ENCODE measurements around the gene GPX2. TPM values are rescaled to one million over a fixed set of nuclear protein-coding genes. Genes with fewer than 3 reads are reported as not detected.

The GPX2 gene
- total and polyA plus RNA-seq, 2 of the 8 experiments (the other 6 are each of a cell fraction or from before 2014, with no cell fraction given), result 0.30 to 0.89 TPM

- Histone ChIP-seq H3K4me2 (ENCODE audit: insufficient read depth in 1 of 2, low read depth in 2 of 2, low read length in 2 of 2) (no peak overlapping the region), H2BK120ac (replicated peaks; ENCODE audit: low read depth, low read length) (no peak overlapping the region), H3K18ac (ENCODE audit: extremely low read depth, low read length) (no peak overlapping the region), H4K8ac (ENCODE audit: extremely low read depth, insufficient read depth, low read length) (no peak overlapping the region), H3K4me1 (replicated peaks in 1 of 4; ENCODE audit: control insufficient read depth in 3 of 4, insufficient read depth in 4 of 4, low read length in 3 of 4) (no peaks in the 10 kb centered on the region), H3K36me3 (ENCODE audit: control insufficient read depth in 2 of 4, insufficient read depth in 4 of 4, low read length in 3 of 4) (no peaks in the 10 kb centered on the region), H4K91ac (replicated peaks; ENCODE audit: insufficient read length, low read length) (no peak overlapping the region), H4K5ac (ENCODE audit: insufficient read length, low read depth, low read length) (no peak overlapping the region), H2AFZ (ENCODE audit: low read length) (no peak overlapping the region), H3K4ac (replicated peaks; ENCODE audit: insufficient read length, low read depth, low read length) (no peak overlapping the region), H2BK12ac (ENCODE audit: low read depth, low read length) (no peak overlapping the region), H3K27ac (ENCODE audit: low read depth, low read length) (no peak overlapping the region), H3K79me1 (ENCODE audit: low read depth, low read length) (no peaks in the 10 kb centered on the region), H3K23ac (ENCODE audit: insufficient read length) (no peak overlapping the region), H2BK5ac (ENCODE audit: low read depth, low read length) (no peak overlapping the region), H3K56ac (replicated peaks; ENCODE audit: insufficient read length, low read depth, low read length) (no peak overlapping the region), H3K9ac (replicated peaks in 1 of 4; ENCODE audit: extremely low read depth in 1 of 4, low read depth in 3 of 4, low read length in 3 of 4) (no peak overlapping the region), H3K14ac (ENCODE audit: insufficient read length) (no peak overlapping the region), H2BK15ac (ENCODE audit: low read length) (no peak overlapping the region), H4K20me1 (replicated peaks in 1 of 2; ENCODE audit: control insufficient read depth in 1 of 2, insufficient read depth in 2 of 2, low read length in 2 of 2) (no peaks in the 10 kb centered on the region), H3K9me3 (ENCODE audit: insufficient read depth in 2 of 2, low read depth in 1 of 2, low read length in 1 of 2) (no peaks in the 10 kb centered on the region), H3K4me3 (ENCODE audit: extremely low read depth in 1 of 4, insufficient read depth in 2 of 4, low read depth in 3 of 4, low read length in 4 of 4) (no peak overlapping the region), H3K23me2 (ENCODE audit: low read depth, low read length) (no peaks in the 10 kb centered on the region), H3K27me3 (replicated peaks in 1 of 4; ENCODE audit: control insufficient read depth in 3 of 4, extremely low read depth in 1 of 4, insufficient read depth in 3 of 4, low read length in 3 of 4) (peaks cover 0 to 1% (median 0%) of the 10 kb centered on the region in 4 experiments; a peak in 1 of 7 replicates), H2AK5ac (ENCODE audit: low read depth, low read length) (no peak overlapping the region), H2BK20ac (ENCODE audit: low read length) (no peak overlapping the region), H3K79me2 (ENCODE audit: control insufficient read depth in 1 of 2, insufficient read depth in 2 of 2, low read length in 2 of 2) (no peaks in the 10 kb centered on the region)
- no peak for TF ChIP-seq HDAC2 (IDR thresholded peaks at IDR 0.05; ENCODE audit: borderline replicate concordance in 1 of 2, low read depth in 2 of 2, low read length in 2 of 2)
- ChIA-PET POLR2A (ENCODE audit: partially characterized antibody) (no interaction called here), CTCF (ENCODE audit: partially characterized antibody) (interaction anchor here (0.6 to 4.5 kb wide), 10 partner anchors 15 to 866 kb away, joined by 3 to 37 read pairs (median 4); no protein-coding TSS in a partner anchor)
- 94% methylated on average over 6 of the region's 6 CpGs; no CpG with 5 or more reads in 1 of the 2 experiments for WGBS, 2 experiments (ENCODE audit: extremely low coverage in 1 of 2, insufficient coverage in 1 of 2, insufficient read length in 1 of 2, insufficient replicate concordance in 2 of 2, low coverage in 1 of 2, low lambda C conversion rate in 2 of 2, missing lambda C conversion rate in 1 of 2)
- FAIRE-seq (no peak), DNase-seq (ENCODE audit: low read depth in 1 of 2, low spot score in 2 of 2) (no peak)
These were observed 36.5 kb downstream of the GPX2 start for GRCh38 chr14:64906022-64906421.
